ENCODE data around the gene CGRRF1.

The CGRRF1 gene

GRCh38 chr14:54486685-54487084 lies 23.0 kb upstream of the CGRRF1 start:
- Histone ChIP-seq H3K36me3 (ENCODE audit: control insufficient read depth, low read length) (peaks cover 32% of the 10 kb centered on the region), H3K9me3 (ENCODE audit: control insufficient read depth, insufficient read depth, low read length) (no peaks in the 10 kb centered on the region), H3K79me2 (ENCODE audit: control insufficient read depth, low read length) (peaks cover 84% of the 10 kb centered on the region), H3K27me3 (ENCODE audit: control insufficient read depth, low read length) (no peaks in the 10 kb centered on the region), H3K4me2 (ENCODE audit: low read length) (peak overlapping the region; percentile 56), H3F3A (ENCODE audit: control insufficient read depth, insufficient read depth) (peaks cover 31% of the 10 kb centered on the region), H3K4me3 (ENCODE audit: low read length) (peak overlapping the region; percentile 77), H3K9me2 (replicated peaks; ENCODE audit: control insufficient read depth, low read length) (no peaks in the 10 kb centered on the region), H4K20me1 (ENCODE audit: control insufficient read depth, insufficient read depth, low read depth, low read length) (no peaks in the 10 kb centered on the region), H3K4me1 (ENCODE audit: control insufficient read depth, low read length) (peaks cover 71% of the 10 kb centered on the region), H3K27ac (ENCODE audit: low read depth, low read length) (peak overlapping the region; percentile 45)
- TF ChIP-seq EZH2phosphoT487 (IDR thresholded peaks at IDR 0.05; ENCODE audit: borderline replicate concordance, low read length): no peak
- TF ChIP-seq CTCF (IDR thresholded peaks at IDR 0.05; ENCODE audit: low read depth, low read length, poor library complexity, severe bottlenecking): no peak

- Histone ChIP-seq H3K9me2 (replicated peaks; ENCODE audit: control insufficient read depth, low read length) (no peaks in the 10 kb centered on the region), H3K4me2 (ENCODE audit: low read length) (peak overlapping the region; percentile 88), H3K9me3 (ENCODE audit: control insufficient read depth, insufficient read depth, low read length) (no peaks in the 10 kb centered on the region), H3K4me1 (ENCODE audit: control insufficient read depth, low read length) (peaks cover 60% of the 10 kb centered on the region), H3K27me3 (ENCODE audit: control insufficient read depth, low read length) (no peaks in the 10 kb centered on the region), H4K20me1 (ENCODE audit: control insufficient read depth, insufficient read depth, low read depth, low read length) (no peaks in the 10 kb centered on the region), H3K36me3 (ENCODE audit: control insufficient read depth, low read length) (peaks cover 21% of the 10 kb centered on the region), H3K27ac (ENCODE audit: low read depth, low read length) (peak overlapping the region; percentile 69), H3K4me3 (ENCODE audit: low read length) (peak overlapping the region; percentile 98), H3K79me2 (ENCODE audit: control insufficient read depth, low read length) (peaks cover 73% of the 10 kb centered on the region), H3F3A (ENCODE audit: control insufficient read depth, insufficient read depth) (peaks cover 29% of the 10 kb centered on the region)
- TF ChIP-seq CTCF (IDR thresholded peaks at IDR 0.05; ENCODE audit: low read depth, low read length, poor library complexity, severe bottlenecking) (no peak), EZH2phosphoT487 (IDR thresholded peaks at IDR 0.05; ENCODE audit: borderline replicate concordance, low read length) (no peak)
These were observed 21.9 kb upstream of the CGRRF1 start for GRCh38 chr14:54487771-54488170.

- H4K20me1 ChIP-seq (ENCODE audit: control insufficient read depth, insufficient read depth, low read depth, low read length): no peaks in the 10 kb centered on the region
- H3K4me3 ChIP-seq (ENCODE audit: low read length): peak overlapping the region; percentile 98
- H3K4me1 ChIP-seq (ENCODE audit: control insufficient read depth, low read length): peaks cover 55% of the 10 kb centered on the region
- H3K79me2 ChIP-seq (ENCODE audit: control insufficient read depth, low read length): peaks cover 68% of the 10 kb centered on the region
- peak overlapping the region; percentile 88 for H3K4me2 ChIP-seq (ENCODE audit: low read length)
- peaks cover 24% of the 10 kb centered on the region for H3F3A ChIP-seq (ENCODE audit: control insufficient read depth, insufficient read depth)
- H3K27ac ChIP-seq (ENCODE audit: low read depth, low read length): peak overlapping the region; percentile 69
- no peaks in the 10 kb centered on the region for H3K27me3 ChIP-seq (ENCODE audit: control insufficient read depth, low read length)
- no peaks in the 10 kb centered on the region for H3K9me3 ChIP-seq (ENCODE audit: control insufficient read depth, insufficient read depth, low read length)
- peaks cover 16% of the 10 kb centered on the region for H3K36me3 ChIP-seq (ENCODE audit: control insufficient read depth, low read length)
- no peak for TF ChIP-seq CTCF (IDR thresholded peaks at IDR 0.05; ENCODE audit: low read depth, low read length, poor library complexity, severe bottlenecking)
- no peak for TF ChIP-seq EZH2phosphoT487 (IDR thresholded peaks at IDR 0.05; ENCODE audit: borderline replicate concordance, low read length)
- no peaks in the 10 kb centered on the region for H3K9me2 ChIP-seq (replicated peaks; ENCODE audit: control insufficient read depth, low read length)
These were observed 21.4 kb upstream of the CGRRF1 start for GRCh38 chr14:54488318-54488645.
